ENCODE results near the gene KRTAP10-5. TPM values are rescaled to one million over a fixed set of nuclear protein-coding genes. Genes with fewer than 3 reads are reported as not detected.
"Not testable (repeated sequence)": the region's sequence is repeated elsewhere in the genome, so short reads cannot be mapped to it uniquely, and the experiment has no call there.

The KRTAP10-5 gene
- polyA plus RNA-seq, 3 donors = not detected

- not testable (repeated sequence) for DNase-seq (ENCODE audit: low read depth in 3 of 3, low spot score in 2 of 3)
These were observed 6.6 kb downstream of the KRTAP10-5 start, which contains the start of gene KRTAP10-4 for GRCh38 chr21:44573630-44574456. Gene KRTAP10-4, plus strand, starts transcription at chr21:44573729. Its CDS starts 30 bp downstream, at chr21:44573759.

- no peak for DNase-seq (ENCODE audit: low read depth in 3 of 3, low spot score in 2 of 3)
These were observed 7.3 kb downstream of the KRTAP10-5 start for GRCh38 chr21:44572959-44573583.

DNA sequence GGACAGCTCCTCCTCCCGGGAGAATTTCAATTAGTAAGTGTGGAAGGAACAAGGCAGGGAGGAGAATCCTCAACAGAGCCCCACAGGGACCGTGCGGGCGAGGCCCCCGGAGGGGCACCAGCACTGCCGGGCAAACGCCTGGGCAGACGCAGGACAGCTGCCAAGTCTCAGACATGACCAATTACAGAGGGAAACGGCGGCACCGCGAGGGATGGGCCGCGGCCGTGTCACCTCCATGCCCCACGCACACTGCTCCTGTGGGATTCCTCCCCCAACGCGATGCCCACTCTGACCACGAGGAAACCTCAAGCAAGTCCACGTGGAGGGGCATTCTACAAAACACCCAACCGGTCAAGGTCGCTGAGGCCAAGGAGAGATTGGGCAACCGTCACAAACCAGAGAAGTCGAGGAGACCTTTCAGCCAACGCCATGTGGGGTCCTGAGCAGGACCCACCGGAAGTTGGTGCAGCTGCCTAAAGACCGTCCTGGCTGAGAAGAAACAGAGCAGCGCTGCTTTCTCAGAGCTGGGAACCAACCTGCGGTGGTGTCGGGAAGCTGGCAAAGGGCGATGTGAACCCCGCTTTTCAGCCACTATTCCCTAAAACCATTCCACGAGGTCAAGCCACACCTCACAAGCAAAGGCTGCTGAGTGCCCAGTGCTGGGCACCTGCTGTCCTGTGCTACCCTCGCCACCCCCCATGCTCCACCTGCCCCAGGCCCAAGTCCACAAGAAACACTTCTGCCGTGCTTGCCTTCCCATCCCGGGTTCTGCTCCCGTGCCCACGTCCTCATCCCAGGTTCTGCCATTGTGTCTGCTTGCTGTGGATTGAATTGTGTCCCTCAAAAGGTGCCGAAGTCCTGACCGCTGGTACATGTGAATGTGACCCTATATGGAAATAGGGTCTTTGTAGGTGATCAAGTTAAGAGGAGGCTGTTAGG lies 8.3 kb downstream of the KRTAP10-5 start:
- no peak for DNase-seq (ENCODE audit: low read depth in 3 of 3, low spot score in 2 of 3)

GRCh38 chr21:44571296-44571695 lies 9.1 kb downstream of the KRTAP10-5 start:
- DNase-seq (ENCODE audit: low read depth in 3 of 3, low spot score in 2 of 3) = no peak

DNA sequence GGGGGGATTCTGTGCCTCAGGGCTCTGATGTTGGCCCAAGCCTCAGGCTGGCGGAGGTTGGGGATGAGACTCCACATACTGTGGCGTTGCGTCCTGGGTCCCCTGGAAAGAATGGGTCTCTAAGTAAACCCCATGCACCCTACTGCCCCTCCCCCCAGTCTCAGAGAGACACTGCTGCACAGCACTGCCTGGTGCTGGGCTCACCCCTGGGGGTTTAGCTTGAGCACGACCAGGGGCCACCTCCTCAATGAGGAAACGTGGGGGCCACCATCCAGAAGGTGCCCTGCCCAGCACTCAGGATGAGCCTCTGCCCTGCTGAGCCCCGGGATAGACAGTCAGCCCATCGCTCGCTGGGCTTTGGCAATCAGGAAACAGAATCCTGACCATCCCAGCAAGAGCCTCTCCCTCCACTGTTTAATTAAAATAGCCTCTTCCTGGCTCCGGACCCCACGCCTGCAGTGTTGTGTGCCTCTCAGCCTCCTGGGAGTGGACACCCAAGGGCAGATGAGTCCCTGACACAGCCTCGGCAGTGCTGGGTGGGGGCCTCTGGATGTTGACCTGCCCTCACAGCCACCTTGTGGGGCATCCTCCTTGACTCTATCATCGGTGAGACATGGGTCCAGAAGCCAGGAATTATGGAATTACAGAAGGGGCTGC lies 10.4 kb downstream of the KRTAP10-5 start:
- no peak for DNase-seq (ENCODE audit: low read depth in 3 of 3, low spot score in 2 of 3)

DNA sequence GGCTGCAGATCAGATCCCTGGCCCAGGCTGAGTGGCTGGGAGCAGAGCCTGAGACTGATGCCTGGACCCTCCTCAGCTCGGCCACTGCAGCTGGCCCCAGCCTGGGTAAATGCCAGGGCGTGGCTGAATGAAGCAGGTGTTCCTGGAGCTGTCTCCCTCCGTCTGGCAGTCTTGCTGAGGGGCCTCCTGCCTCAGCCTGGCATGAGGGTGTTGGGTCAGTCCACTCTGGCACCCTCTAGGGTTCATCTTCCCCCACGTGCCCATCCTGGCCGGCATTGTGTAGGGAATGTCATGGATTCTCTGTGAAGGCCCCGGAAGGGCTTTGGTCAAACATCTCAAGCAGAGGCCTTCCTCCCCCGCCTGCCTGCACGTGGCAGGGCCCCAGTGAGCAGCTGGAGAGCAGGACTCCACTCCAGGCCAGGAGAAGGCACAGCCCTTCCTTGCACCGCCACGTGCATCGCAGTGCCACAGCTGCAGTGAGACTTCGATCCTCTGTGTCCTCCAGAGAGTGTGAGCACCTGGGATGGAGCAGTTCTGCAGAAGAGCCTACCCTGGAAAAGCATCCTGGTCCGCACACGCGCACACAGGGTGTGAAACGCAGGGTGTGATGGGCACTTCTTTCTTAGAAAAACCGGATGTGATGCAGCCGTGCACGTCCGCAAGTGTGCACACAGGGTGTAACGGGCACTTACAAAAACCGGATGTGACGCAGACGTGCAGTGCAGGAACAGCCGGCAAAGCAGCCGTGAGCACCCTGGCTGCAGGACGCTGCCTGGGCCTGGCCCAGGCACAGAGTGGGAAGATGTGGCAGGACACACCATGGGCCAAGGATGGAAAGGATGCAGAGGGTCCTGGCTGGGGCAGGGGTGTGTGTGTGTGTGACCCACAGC lies 11.5 kb downstream of the KRTAP10-5 start:
- no peak for DNase-seq (ENCODE audit: low read depth in 3 of 3, low spot score in 2 of 3)

GRCh38 chr21:44568261-44568660 lies 12.1 kb downstream of the KRTAP10-5 start:
- no peak for DNase-seq (ENCODE audit: low read depth in 3 of 3, low spot score in 2 of 3)

- no peak for DNase-seq (ENCODE audit: low read depth in 3 of 3, low spot score in 2 of 3)
These were observed 12.8 kb downstream of the KRTAP10-5 start for GRCh38 chr21:44567481-44568171.

DNA sequence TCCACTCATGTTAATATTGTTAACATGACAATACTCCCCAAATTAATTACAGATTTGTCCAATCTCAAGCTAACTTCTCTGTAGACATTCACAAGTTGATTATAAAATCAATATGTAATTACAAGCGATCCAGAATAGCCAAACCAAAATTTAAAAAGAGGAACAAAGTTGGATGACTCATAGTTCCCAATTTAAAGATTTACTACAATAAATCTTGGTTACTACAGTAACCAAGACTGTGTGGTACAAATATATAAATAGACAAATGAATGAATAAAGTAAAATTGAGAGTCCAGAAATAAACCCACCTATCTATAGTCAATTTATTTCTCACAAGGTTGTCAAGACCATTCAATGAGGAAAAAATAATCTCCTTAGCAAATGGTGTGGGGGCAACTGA lies 14.0 kb downstream of the KRTAP10-5 start:
- no peak for DNase-seq (ENCODE audit: low read depth in 3 of 3, low spot score in 2 of 3)

- DNase-seq (ENCODE audit: low read depth in 3 of 3, low spot score in 2 of 3) = no peak
These were observed 15.4 kb downstream of the KRTAP10-5 start for GRCh38 chr21:44564886-44565598.

- DNase-seq (ENCODE audit: low read depth in 3 of 3, low spot score in 2 of 3) = no peak
These were observed 16.3 kb downstream of the KRTAP10-5 start for GRCh38 chr21:44564099-44564498.

GRCh38 chr21:44558695-44559094 lies 21.7 kb downstream of the KRTAP10-5 start, which contains the start of gene KRTAP10-3:
Gene KRTAP10-3, minus strand, starts transcription at chr21:44558795. Its CDS starts 80 bp downstream, at chr21:44558715.
- no peak for DNase-seq (ENCODE audit: low read depth in 3 of 3, low spot score in 2 of 3)

DNA sequence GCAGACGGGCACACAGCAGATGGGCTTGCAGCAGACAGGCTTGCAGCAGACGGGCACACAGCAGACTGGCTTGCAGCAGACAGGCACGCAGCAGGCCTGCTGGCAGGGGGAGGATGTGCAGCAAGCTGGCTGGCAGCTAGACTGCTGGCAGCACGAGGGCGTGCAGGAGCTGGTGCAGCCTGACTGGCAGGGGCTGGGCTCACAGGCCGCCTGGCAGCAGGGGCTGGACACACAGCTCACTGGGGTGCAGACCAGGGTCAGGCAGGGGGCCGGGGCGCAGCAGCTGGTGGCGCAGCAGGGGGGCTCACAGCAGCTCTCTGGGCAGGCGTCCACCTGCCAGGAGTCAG lies 22.1 kb downstream of the KRTAP10-5 start:
- not testable (repeated sequence) for DNase-seq (ENCODE audit: low read depth in 3 of 3, low spot score in 2 of 3)

DNA sequence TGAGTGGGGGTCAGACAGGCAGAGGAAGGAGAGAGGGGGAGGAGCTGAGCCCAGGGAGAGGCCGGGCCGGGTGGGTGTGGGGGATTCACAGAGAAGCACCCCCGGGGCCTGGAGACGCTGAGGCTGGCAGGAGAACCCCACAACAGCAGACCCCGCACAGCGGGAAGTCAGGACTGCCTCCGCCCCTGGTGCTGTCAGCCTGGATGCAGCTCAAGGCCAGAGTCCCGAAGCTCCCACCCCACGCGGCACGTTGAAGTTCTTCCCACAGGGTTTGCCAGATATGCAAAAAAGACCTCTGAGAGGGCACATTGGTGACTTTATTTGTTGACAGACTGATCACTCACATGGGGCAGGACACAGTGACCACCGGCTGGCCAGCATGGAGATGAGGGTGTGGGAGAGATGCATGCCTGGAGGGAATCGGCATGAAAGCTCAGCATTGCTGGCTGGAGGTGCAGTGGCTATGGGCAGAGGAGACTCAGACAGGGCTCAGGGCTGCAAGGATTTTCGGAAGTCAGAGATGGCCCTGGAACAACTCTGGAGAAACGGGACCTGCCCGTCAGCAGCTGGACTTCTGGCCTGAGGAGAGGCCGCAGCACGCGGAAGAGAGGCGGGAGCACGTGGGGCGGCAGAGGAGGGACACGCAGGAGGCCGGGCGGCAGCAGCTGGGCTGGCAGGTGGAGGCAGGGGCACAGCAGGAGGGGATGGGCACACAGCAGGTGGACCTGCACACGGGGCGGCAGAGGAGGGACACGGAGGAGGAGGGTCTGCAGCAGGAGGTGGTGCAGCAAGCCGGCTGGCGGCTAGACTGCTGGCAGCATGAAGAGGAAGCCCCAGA lies 22.7 kb downstream of the KRTAP10-5 start:
- DNase-seq (ENCODE audit: low read depth in 3 of 3, low spot score in 2 of 3) = no peak

- DNase-seq (ENCODE audit: low read depth in 3 of 3, low spot score in 2 of 3) = no peak
These were observed 23.5 kb downstream of the KRTAP10-5 start for GRCh38 chr21:44556879-44557278.

- DNase-seq (ENCODE audit: low read depth in 3 of 3, low spot score in 2 of 3) = no peak
These were observed 25.1 kb downstream of the KRTAP10-5 start for GRCh38 chr21:44555200-44555875.

DNA sequence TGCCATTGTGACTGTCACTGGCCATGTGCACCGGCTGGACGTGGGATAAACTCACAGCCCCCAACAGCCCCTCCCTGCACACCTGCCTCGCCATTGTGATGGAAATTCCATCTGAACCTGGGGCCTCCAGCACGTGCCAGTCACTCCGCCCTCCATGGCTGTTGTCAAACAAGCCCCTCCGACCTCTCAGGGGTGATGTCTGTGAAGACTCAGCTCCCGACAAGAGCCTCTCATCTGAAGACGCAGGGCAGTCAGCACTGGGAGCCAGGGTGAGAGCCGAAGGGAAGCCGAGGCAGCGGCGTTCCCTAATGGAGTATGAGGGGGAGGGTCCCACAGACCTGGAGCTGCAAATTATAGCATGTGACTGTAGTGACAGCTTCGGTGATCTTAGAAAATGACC lies 27.7 kb downstream of the KRTAP10-5 start:
- DNase-seq (ENCODE audit: low read depth in 3 of 3, low spot score in 2 of 3) = no peak
